Activated CD4-positive, alpha-beta T cell treated with anti-CD3 and anti-CD28 coated beads for 1 hour (primary cell): ENCODE results near the gene ZNF350.
A peak's percentile ranks its signal among the peaks of the same experiment; 100 is the strongest.
"Not testable (repeated sequence)": the region's sequence is repeated elsewhere in the genome, so short reads cannot be mapped to it uniquely, and the experiment has no call there.

Source experiments
- DNase-seq: peaks from one replicate; pipeline ENCODE4 v3.0.0-alpha.2; 2020

ZNF350 gene

GRCh38 chr19:51970718-51971117 is 15.9 kb downstream of the ZNF350 start:
- no peak for DNase-seq

DNA sequence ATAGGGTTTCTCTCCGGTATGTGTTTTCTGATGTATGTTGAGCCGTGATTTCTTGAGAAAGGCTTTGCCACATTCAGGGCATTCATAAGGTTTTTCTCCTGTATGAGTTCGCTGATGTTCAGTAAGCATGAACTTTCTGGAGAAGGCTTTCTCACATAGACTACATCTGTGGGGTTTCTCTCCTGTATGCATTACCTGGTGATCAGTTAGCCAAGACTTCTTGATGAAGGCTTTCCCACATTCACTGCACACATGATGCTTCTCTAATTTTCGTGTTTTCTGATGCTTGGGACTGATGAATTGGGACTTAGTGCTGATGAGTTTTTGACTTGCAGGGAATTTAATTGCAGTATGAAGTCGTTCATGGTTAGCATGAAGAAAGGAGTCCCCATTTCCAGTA is 21.1 kb downstream of the ZNF350 start:
- DNase-seq, result no peak

GRCh38 chr19:51960621-51961233 is 25.9 kb downstream of the ZNF350 start:
- DNase-seq, result not testable (repeated sequence)

GRCh38 chr19:51959791-51960190 is 26.8 kb downstream of the ZNF350 start:
- no peak for DNase-seq

GRCh38 chr19:51957846-51958245 is 28.8 kb downstream of the ZNF350 start:
- not testable (repeated sequence) for DNase-seq

DNA sequence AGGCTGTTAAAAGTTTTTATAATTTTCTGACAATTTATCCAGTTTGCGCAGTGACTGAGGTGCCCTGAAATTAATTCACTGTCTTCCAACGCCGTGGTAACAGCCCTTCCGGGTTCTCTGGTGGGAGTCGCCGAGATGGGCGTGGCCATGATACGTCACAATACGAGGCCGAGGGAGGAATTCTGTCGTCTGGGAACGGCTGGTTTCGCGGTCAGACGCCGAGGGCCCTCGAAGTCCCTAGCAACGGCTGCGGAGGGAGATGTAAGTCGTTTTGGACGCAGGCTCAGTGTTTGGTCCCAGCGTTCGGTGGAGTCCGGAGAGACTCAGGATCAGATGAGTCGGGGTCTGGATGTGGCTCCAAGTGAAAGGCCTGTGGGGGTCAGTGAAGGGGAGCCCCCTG is 37.7 kb downstream of the ZNF350 start:
- no peak for DNase-seq

DNA sequence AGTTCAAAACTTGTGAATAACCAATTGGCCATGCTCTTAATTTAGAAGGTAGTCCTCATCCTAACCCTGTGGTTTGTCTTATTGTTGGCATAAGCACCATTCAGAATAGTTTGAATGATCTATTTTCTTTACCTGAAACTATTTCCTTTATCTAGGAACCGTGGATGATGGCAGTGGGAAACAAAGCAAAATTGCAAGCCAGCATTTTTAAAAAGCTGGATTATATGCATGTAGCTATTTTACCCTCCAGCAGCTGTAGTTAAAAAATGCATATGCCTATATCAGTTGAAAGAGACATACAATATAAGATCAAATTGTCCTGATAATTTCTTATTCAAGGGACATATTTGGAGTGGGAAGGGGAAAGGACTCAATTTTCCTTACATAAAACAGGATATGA is 40.0 kb downstream of the ZNF350 start:
- no peak for DNase-seq

DNA sequence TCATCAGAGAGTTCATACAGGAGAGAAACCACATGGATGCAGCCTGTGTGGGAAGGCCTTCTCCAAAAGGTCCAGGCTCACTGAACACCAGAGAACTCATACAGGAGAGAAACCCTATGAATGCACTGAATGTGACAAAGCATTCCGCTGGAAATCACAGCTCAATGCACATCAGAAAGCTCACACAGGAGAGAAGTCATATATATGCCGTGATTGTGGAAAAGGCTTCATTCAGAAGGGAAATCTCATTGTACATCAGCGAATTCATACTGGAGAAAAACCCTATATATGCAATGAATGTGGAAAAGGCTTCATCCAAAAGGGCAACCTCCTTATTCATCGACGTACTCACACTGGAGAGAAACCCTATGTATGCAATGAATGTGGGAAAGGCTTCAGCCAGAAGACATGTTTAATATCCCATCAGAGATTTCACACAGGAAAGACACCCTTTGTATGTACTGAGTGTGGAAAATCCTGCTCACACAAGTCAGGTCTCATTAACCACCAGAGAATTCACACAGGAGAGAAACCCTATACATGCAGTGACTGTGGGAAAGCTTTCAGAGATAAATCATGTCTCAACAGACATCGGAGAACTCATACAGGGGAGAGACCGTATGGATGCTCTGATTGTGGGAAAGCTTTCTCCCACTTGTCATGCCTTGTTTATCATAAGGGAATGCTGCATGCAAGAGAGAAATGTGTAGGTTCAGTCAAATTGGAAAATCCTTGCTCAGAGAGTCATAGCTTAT is 41.7 kb downstream of the ZNF350 start:
- no peak for DNase-seq

GRCh38 chr19:51938936-51939335 is 47.7 kb downstream of the ZNF350 start:
- DNase-seq, result no peak

DNA sequence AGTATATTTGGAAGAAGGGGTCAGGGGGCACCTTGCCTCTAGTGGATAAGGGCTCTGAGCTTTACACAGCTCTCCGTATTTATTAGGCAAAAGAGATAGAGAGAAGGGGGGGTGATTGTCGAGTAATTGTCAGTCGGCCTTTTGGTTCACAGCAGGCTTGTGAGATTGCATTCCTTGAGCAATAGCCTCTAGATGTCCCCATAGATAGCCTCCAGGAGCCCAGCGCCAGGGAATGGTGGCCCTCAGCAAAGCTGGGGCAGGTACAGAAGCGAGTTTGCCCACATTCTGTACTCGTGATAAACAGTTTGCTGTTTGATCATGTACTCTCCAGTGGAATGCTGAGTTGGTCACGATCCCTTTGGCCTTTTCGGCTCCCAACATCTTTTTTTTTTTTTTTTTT is 54.7 kb downstream of the ZNF350 start:
- DNase-seq, result no peak

DNA sequence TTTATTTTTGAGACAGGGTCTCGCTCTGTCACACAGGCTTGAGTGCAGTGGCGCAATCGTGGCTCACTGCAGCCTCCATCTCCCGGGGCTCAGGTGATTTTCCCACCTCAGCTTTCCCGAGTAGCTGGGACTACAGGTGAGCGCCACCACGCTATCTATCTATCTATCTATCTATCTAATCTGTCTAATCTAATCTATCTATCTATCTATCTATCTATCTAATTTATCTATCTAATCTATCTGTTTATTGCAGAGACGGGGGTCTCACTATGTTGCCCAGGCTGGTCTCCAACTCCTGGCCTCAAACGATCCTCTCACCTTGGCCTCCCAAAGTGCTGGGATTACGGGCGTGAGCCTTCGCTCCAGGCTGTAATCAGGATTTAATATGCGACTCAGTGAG is 58.8 kb downstream of the ZNF350 start:
- no peak for DNase-seq

GRCh38 chr19:51926784-51927741 is 59.6 kb downstream of the ZNF350 start, which contains the start of gene ZNF613:
Gene ZNF613 (plus strand): TSS chr19:51927472. CDS start chr19:51936221, 8,749 bp downstream.
- DNase-seq, result peak; percentile 78

DNA sequence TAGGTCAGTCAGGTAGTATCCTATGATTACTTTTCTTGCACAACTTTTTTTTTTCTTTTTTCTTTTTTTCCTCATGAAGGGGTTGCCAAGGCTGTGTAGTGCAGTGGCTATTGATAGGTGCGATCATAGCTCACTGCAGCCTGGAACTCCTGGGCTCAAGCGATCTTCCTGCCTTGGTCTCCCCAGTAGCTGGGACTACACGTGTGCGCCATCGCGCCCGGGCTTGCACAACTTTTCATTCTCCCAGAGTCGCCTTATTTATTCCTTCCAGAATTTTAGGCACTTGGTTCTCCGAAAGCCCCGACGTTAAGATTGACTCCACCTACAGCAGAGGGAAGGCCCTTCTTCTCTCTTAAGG is 60.2 kb downstream of the ZNF350 start:
- DNase-seq, result no peak

DNA sequence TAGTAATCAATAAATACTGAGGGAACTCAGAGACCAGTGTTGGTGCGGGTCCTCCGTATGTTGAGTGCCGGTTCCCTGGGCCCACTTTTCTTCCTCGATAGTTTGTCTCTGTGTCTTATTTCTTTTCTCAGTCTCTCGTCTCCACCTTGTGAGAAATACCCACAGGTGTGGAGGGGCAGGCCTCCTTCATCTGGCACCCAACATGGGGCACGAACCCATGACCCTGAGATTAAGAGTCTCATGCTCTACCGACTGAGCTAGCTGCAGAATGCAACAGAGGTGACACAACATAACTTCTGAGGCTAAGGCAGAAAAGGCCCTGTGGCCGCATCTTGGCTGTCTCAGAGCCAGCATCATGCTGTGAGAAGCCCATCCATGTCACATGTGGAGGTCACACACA is 64.7 kb downstream of the ZNF350 start:
- no peak for DNase-seq

DNA sequence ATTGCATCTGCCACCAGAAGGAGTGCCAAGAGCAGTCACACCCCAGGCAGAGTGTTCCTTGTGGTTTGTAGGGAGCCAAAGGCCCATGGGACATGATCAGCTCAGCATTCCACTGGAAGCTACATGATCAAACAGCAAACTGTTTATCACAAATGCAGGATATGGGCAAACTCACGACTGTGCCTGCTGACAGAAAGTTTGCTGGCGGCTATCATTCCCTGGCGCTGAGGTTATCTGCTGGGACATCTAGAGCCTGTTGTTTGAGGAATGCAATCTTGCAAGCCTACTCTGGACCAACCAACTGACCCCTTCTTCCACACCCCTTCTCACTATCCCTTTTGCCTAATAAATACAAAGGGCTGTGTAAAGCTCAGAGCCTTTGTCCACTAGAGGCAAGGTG is 67.0 kb downstream of the ZNF350 start:
- DNase-seq, result no peak

- no peak for DNase-seq
Observed at GRCh38 chr19:51916167-51916566, 70.5 kb downstream of the ZNF350 start.

GRCh38 chr19:51915324-51915867 is 71.2 kb downstream of the ZNF350 start:
- no peak for DNase-seq
